Activated CD4-positive, alpha-beta T cell treated with anti-CD3 and anti-CD28 coated beads for 4 hours (primary cell): ENCODE data around the gene ADARB1.

Experiments
- DNase-seq, 2 donors: peaks; one replicate each; pipeline ENCODE4 v3.0.0-alpha.2; 2020

The ADARB1 gene

GRCh38 chr21:45097827-45098387 is 23.5 kb downstream of the ADARB1 start:
- no peak for DNase-seq

- no peak for DNase-seq
These were observed 24.5 kb downstream of the ADARB1 start for GRCh38 chr21:45098867-45099266.

GRCh38 chr21:45099571-45099970 is 25.2 kb downstream of the ADARB1 start:
- DNase-seq: no peak

GRCh38 chr21:45100866-45101265 is 26.5 kb downstream of the ADARB1 start:
- no peak for DNase-seq

- DNase-seq: no peak
These were observed 28.1 kb downstream of the ADARB1 start for GRCh38 chr21:45102391-45102932.

GRCh38 chr21:45103971-45104520 is 29.7 kb downstream of the ADARB1 start:
- no peak for DNase-seq

- no peak for DNase-seq
These were observed 30.2 kb downstream of the ADARB1 start for GRCh38 chr21:45104560-45104959.

- no peak for DNase-seq
These were observed 31.6 kb downstream of the ADARB1 start for GRCh38 chr21:45105906-45106485.

- DNase-seq: no peak
These were observed 33.8 kb downstream of the ADARB1 start for GRCh38 chr21:45108034-45108790.

GRCh38 chr21:45108808-45109781 is 34.7 kb downstream of the ADARB1 start:
- DNase-seq: no peak

GRCh38 chr21:45109831-45110492 is 35.6 kb downstream of the ADARB1 start:
- DNase-seq: peak; percentile 22 to 28

- no peak for DNase-seq
These were observed 36.7 kb downstream of the ADARB1 start for GRCh38 chr21:45110873-45111624.

GRCh38 chr21:45111703-45112102 is 37.3 kb downstream of the ADARB1 start:
- DNase-seq: no peak

- no peak for DNase-seq
These were observed 38.0 kb downstream of the ADARB1 start for GRCh38 chr21:45112371-45112770.

GRCh38 chr21:45113543-45113942 is 39.2 kb downstream of the ADARB1 start:
- DNase-seq: no peak

- no peak for DNase-seq
These were observed 39.7 kb downstream of the ADARB1 start for GRCh38 chr21:45114072-45114471.

GRCh38 chr21:45114475-45114874 is 40.1 kb downstream of the ADARB1 start:
- no peak for DNase-seq

- DNase-seq: no peak
These were observed 40.8 kb downstream of the ADARB1 start for GRCh38 chr21:45115141-45115540.

- DNase-seq: no peak
These were observed 41.7 kb downstream of the ADARB1 start for GRCh38 chr21:45116066-45116465.

- DNase-seq: no peak
These were observed 42.9 kb downstream of the ADARB1 start for GRCh38 chr21:45117314-45117713.

GRCh38 chr21:45118099-45118498 is 43.7 kb downstream of the ADARB1 start:
- no peak for DNase-seq
